Muscle of leg (tissue), 11 donors: ENCODE data around the gene NUTM2F. TPM values are rescaled to one million over a fixed set of nuclear protein-coding genes. Genes with fewer than 3 reads are reported as not detected.
"Not testable (repeated sequence)": the region's sequence is repeated elsewhere in the genome, so short reads cannot be mapped to it uniquely, and the experiment has no call there.

Source experiments
- DNase-seq: peaks from one replicate; pipeline ENCODE4 v3.0.0; 2013
- H3K27ac ChIP-seq: one replicate; pipeline ENCODE4 v1.5.1; 2013; ENCODE audit warnings: mild to moderate bottlenecking, low read length, control low read depth
- H3K27me3 ChIP-seq: one replicate; pipeline ENCODE4 v1.6.1; 2013; ENCODE audit warnings: low read length; ENCODE audit not compliant: control insufficient read depth, insufficient read depth
- H3K36me3 ChIP-seq: one replicate; pipeline ENCODE4 v1.6.1; 2013; ENCODE audit warnings: low read length; ENCODE audit not compliant: control insufficient read depth, insufficient read depth
- H3K4me1 ChIP-seq: one replicate; pipeline ENCODE4 v1.6.1; 2013; ENCODE audit warnings: low read length; ENCODE audit not compliant: control insufficient read depth, insufficient read depth
- H3K4me3 ChIP-seq: one replicate; pipeline ENCODE4 v1.5.1; 2013; ENCODE audit warnings: low read length, control low read depth
- H3K9me3 ChIP-seq: replicated peaks from 2 replicates; pipeline ENCODE4 v1.6.1; 2013; ENCODE audit warnings: low read depth, low read length; ENCODE audit not compliant: control insufficient read depth
- WGBS: methylation state at CpG from one replicate; pipeline ENCODE4 v1.1.5; 2013; ENCODE audit warnings: missing lambda C conversion rate; ENCODE audit not compliant: insufficient coverage; 5-methylcytosine and 5-hydroxymethylcytosine counted together
- polyA plus RNA-seq, 8 donors: library from polyadenylated mRNA; unstranded; fragments of 120-200 nt; gene quantifications; one replicate each; pipeline versions ENCODE4 v1.2.1 to v1.2.3, GENCODE V29; 2013; ENCODE audit warnings: inconsistent platforms in 1 of 8, low replicate concordance in 1 of 8; ENCODE audit not compliant: insufficient read length in 8 of 8, insufficient read depth in 1 of 8
- total RNA-seq: library from RNA; stranded (reverse); fragments of 120-200 nt; gene quantifications from one replicate; pipeline ENCODE4 v1.2.4, GENCODE V29; 2013

The NUTM2F gene
- total and polyA plus RNA-seq, 9 donors, result not detected

DNA sequence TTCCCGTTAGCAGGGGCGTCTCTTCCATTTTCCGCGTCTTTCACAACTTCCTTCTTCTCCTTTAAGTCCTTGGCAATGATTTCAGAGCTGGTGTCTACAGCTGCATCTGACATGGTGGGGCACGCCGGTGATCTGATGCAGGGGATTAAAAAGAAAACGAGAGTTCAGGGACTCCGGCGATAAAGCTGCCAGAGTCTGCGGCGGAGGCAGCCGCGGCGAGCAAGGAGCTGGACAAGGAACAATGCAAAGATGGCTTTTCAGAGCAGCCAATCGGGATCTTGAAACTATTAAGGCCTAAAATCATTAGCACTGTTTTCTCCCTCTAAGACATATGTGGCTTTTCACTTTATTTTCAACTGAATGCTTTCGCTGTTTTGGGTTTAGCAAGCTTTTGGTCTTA lies 19.0 kb upstream of the NUTM2F start:
- H3K4me1 ChIP-seq, H3K36me3 ChIP-seq, H3K27me3 ChIP-seq, DNase-seq, H3K9me3 ChIP-seq, H3K4me3 ChIP-seq, H3K27ac ChIP-seq: not testable (repeated sequence)
- no CpG with 5 or more reads among the region's 16 CpGs for WGBS

DNA sequence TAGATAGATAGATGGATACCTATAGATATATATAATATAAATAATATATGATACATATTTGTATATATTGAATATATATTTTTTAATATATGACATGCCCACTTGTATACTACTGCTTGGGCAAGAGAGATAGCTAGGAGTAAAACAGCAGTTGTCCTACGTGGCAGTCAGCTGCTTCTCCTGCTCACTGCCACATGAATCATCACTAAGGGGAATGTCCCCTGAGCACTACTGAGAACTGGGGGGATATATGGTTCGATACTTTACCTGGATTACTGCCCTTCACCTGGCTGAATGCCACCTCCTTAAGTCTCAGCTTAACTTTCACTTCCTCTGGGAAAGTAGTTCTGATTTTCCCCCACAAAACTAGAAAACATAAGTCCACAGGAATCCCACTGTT lies 13.3 kb upstream of the NUTM2F start:
- not testable (repeated sequence) for H3K4me3 ChIP-seq

GRCh38 chr9:94340750-94341149 lies 12.3 kb upstream of the NUTM2F start:
- H3K27ac ChIP-seq, H3K9me3 ChIP-seq, H3K4me1 ChIP-seq, H3K27me3 ChIP-seq, H3K36me3 ChIP-seq, H3K4me3 ChIP-seq, DNase-seq: not testable (repeated sequence)
- WGBS, result no CpG with 5 or more reads among the region's 6 CpGs

More for the DNA sequence above, 13.3 kb upstream of the NUTM2F start:
- H3K27ac ChIP-seq, H3K27me3 ChIP-seq, H3K36me3 ChIP-seq, H3K4me1 ChIP-seq, H3K9me3 ChIP-seq, DNase-seq: not testable (repeated sequence)
- no CpG with 5 or more reads among the region's 2 CpGs for WGBS

GRCh38 chr9:94339657-94340056 lies 11.2 kb upstream of the NUTM2F start:
- H3K27me3 ChIP-seq, DNase-seq, H3K4me1 ChIP-seq, H3K27ac ChIP-seq, H3K4me3 ChIP-seq, H3K9me3 ChIP-seq, H3K36me3 ChIP-seq: not testable (repeated sequence)
- WGBS, result no CpG with 5 or more reads among the region's 6 CpGs

- not testable (repeated sequence) for H3K4me3 ChIP-seq, H3K36me3 ChIP-seq, H3K4me1 ChIP-seq, DNase-seq, H3K27me3 ChIP-seq, H3K9me3 ChIP-seq, H3K27ac ChIP-seq
- WGBS, result 68% methylated on average over 3 of the region's 7 CpGs
Observed at GRCh38 chr9:94338723-94339122, 10.3 kb upstream of the NUTM2F start.

DNA sequence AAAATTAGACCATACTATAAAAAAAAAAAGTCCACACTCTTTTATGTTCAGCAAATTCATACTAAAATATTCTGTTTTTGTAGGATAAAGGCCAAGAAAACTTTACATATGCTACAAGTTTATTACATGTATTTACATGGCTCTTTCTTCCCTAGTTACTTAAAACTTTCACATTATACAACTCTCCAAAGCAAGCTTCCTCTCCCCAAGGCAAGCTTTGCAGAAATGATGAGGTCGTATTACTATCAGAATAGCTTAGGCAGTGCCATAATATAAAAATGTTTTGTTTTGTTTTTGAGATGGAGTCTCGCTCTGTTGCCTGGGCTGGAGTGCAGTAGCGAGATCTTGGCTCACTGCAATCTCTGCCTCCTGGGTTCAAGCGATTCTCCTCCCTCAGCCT lies 8.0 kb upstream of the NUTM2F start:
- H3K4me1 ChIP-seq, DNase-seq, H3K27ac ChIP-seq, H3K27me3 ChIP-seq, H3K4me3 ChIP-seq, H3K36me3 ChIP-seq, H3K9me3 ChIP-seq: not testable (repeated sequence)
- WGBS, result no CpG with 5 or more reads among the region's 4 CpGs

GRCh38 chr9:94325583-94325982 lies 2.9 kb downstream of the NUTM2F start:
- not testable (repeated sequence) for H3K27me3 ChIP-seq, H3K4me1 ChIP-seq, H3K4me3 ChIP-seq, H3K36me3 ChIP-seq, DNase-seq, H3K9me3 ChIP-seq, H3K27ac ChIP-seq
- WGBS, result 59% methylated on average over 10 of the region's 16 CpGs

GRCh38 chr9:94323153-94323798 lies 5.2 kb downstream of the NUTM2F start:
- not testable (repeated sequence) for H3K4me1 ChIP-seq, H3K36me3 ChIP-seq, H3K27me3 ChIP-seq, H3K27ac ChIP-seq, DNase-seq, H3K9me3 ChIP-seq, H3K4me3 ChIP-seq
- WGBS, result no CpG with 5 or more reads among the region's 18 CpGs

- not testable (repeated sequence) for DNase-seq, H3K4me1 ChIP-seq, H3K36me3 ChIP-seq, H3K4me3 ChIP-seq, H3K9me3 ChIP-seq, H3K27me3 ChIP-seq, H3K27ac ChIP-seq
- no CpG with 5 or more reads among the region's 9 CpGs for WGBS
Observed at GRCh38 chr9:94322342-94322940, 6.0 kb downstream of the NUTM2F start.

GRCh38 chr9:94317949-94318657 lies 10.3 kb downstream of the NUTM2F start:
- H3K27me3 ChIP-seq, H3K4me1 ChIP-seq, H3K36me3 ChIP-seq, DNase-seq, H3K27ac ChIP-seq, H3K9me3 ChIP-seq, H3K4me3 ChIP-seq: not testable (repeated sequence)
- no CpG with 5 or more reads among the region's 10 CpGs for WGBS
